Eye (tissue), 1 donor: ENCODE data around the gene CSTB.

Experiments
- DNase-seq: peaks from one replicate; pipeline ENCODE4 v3.0.0-alpha.2; 2015

The CSTB gene

DNA sequence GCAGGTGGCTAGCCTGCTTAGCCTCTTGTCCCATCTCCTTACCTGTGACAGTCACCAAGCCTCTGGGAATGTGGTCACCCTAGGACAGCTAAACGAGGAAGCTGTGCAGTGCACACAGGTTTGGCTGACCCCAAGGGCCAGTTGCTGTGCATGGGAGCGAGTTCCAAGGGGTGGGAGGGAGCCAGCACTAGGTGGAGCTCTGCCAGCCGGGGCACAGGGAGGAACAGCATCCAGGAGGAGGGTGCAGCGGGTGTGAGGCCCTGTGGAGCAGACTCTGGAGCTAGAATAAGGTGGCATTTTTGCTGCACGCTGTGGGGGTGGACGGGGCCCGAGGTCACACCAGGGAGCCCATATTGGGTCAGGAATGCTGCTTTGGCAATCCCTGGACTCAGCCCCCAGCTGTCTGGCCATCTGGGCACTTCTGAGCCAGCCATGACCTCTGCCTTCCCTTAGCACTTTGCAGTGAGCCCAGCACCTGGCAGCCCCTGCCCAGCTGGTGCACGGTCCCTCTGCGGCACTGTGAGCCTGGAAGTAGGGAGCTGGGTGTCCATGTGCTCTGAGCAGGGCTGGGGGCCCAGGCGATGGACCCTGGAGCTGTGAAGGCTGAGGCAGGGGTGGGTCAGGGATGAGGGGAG lies 48.5 kb downstream of the CSTB start:
- peak; percentile 70 for DNase-seq

DNA sequence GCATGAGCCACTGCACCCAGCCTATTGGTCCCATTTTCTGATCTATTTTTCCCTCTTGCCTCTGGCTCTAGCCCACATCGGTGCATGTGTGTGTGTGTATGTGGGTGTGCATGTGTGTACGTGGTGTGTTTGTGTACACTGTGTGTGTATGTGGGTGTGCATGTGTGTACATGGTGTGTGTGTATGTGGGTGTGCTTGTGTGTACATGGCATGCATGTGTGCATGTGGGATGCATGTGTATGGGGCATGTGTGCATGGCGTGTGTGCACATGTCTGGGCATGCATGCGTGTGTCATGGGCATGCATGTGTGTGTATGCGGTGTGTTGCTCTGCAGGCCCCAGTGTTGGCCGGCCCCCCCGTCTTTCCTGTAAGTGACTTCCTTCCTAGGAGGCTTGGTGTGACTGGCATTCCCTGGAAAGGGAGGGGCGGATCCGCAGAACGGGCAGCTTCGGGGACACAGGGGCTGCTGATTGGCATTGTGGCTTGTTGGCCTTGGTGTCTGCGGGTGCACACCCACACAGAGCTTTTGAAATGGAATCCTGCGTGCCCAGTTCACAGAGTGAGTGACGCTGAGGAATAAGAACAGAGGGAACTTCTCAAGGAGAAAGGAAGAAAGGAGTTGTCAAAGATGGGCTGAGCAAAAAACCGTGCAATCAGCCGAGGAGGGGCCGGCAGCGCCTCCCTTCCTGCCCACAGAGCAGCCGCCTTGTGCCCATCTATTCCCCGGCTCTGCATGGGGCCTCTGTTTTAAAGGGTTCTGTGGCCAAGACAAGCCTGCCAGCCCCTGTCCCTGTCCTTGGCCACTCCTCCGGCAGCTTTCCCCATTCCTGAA lies 49.2 kb downstream of the CSTB start:
- no peak for DNase-seq
